ENCODE measurements around the gene SLC52A3. TPM values are rescaled to one million over a fixed set of nuclear protein-coding genes. Genes with fewer than 3 reads are reported as not detected.

SLC52A3 gene
- total and polyA plus RNA-seq, 9 of the 15 experiments (the other 6 are each of a cell fraction or from before 2014, with no cell fraction given): 0.06 to 0.60 (median 0.11) TPM

DNA sequence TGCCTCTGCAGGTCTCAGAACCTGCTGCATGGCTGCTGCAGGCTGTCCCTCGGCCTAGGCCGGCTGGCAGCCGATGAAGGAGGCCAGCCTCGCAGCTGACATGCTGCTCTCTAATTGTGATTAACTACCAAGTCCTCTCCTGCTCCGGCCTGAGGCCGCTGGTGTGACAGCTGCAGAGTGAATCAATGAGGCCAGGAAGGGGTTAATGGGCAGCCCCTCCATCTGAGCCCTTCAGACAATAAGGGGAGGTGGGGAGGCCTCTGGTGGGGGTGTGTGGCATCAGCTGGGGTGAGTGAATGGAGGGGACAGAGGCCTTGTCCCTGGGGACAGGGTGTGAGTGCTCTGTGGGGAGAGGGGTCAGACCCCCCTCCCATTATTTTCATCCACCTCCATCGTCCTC, 34.4 kb downstream of the SLC52A3 start:
- no peak overlapping the region for H3K4me3 ChIP-seq
- ChIA-PET CTCF (ENCODE audit: low intra/inter-chr PET ratio) (no interaction called here), POLR2A (no interaction called here)
- 46% methylated on average over 7 of the region's 7 CpGs for WGBS (ENCODE audit: insufficient coverage, low coverage, missing lambda C conversion rate)
- H3K36me3 ChIP-seq (ENCODE audit: control insufficient read depth, insufficient read depth, low read length): no peaks in the 10 kb centered on the region
- H4K20me1 ChIP-seq (replicated peaks; ENCODE audit: control insufficient read depth, insufficient read depth, low read length): no peaks in the 10 kb centered on the region
- no peak for FAIRE-seq
- in situ Hi-C loops (cut with MboI): no loop called here
- no peak overlapping the region for H3K4me2 ChIP-seq (ENCODE audit: insufficient read depth, low read length)
- no TSS peak for BruUV-seq (replicated peaks)
- no peak for ATAC-seq
- H3K9me3 ChIP-seq (replicated peaks; ENCODE audit: control insufficient read depth, insufficient read depth, low read depth, low read length): no peaks in the 10 kb centered on the region
- H3K27ac ChIP-seq (ENCODE audit: extremely low read depth, low read depth, low read length): no peak overlapping the region
- peak overlapping the region in 1 of 2 experiments; percentile 68; a peak in 2 of 4 replicates for H3K9ac ChIP-seq (ENCODE audit: insufficient read depth in 1 of 2, low read depth in 2 of 2, low read length in 2 of 2)
- no peaks in the 10 kb centered on the region for H3K27me3 ChIP-seq (ENCODE audit: control insufficient read depth in 2 of 2, insufficient read depth in 2 of 2, low read length in 2 of 2)
- TF ChIP-seq RBM34 (IDR thresholded peaks at IDR 0.05; ENCODE audit: borderline replicate concordance, insufficient read depth, low read length): no peak
- TF ChIP-seq KLF6 (CRISPR knock-in tag; IDR thresholded peaks at IDR 0.05; ENCODE audit: borderline replicate concordance): no peak
- no peak for TF ChIP-seq MCM5 (IDR thresholded peaks at IDR 0.05; ENCODE audit: low read depth)
- TF ChIP-seq TCF3 (CRISPR knock-in tag; IDR thresholded peaks at IDR 0.05): no peak
- no peak for TF ChIP-seq PRPF4 (IDR thresholded peaks at IDR 0.05; ENCODE audit: insufficient read depth, low read depth, low read length, poor library complexity, severe bottlenecking)
- no peak for TF ChIP-seq FOSL1 (tag; conservative IDR thresholded peaks at IDR 0.05)
- TF ChIP-seq BCOR (IDR thresholded peaks at IDR 0.05): no peak
- TF ChIP-seq, protein P1, sequence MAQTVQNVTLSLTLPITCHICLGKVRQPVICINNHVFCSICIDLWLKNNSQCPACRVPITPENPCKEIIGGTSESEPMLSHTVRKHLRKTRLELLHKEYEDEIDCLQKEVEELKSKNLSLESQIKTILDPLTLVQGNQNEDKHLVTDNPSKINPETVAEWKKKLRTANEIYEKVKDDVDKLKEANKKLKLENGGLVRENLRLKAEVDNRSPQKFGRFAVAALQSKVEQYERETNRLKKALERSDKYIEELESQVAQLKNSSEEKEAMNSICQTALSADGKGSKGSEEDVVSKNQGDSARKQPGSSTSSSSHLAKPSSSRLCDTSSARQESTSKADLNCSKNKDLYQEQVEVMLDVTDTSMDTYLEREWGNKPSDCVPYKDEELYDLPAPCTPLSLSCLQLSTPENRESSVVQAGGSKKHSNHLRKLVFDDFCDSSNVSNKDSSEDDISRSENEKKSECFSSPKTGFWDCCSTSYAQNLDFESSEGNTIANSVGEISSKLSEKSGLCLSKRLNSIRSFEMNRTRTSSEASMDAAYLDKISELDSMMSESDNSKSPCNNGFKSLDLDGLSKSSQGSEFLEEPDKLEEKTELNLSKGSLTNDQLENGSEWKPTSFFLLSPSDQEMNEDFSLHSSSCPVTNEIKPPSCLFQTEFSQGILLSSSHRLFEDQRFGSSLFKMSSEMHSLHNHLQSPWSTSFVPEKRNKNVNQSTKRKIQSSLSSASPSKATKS (CRISPR knock-in tag; IDR thresholded peaks at IDR 0.05): no peak
- TF ChIP-seq, protein P2, sequence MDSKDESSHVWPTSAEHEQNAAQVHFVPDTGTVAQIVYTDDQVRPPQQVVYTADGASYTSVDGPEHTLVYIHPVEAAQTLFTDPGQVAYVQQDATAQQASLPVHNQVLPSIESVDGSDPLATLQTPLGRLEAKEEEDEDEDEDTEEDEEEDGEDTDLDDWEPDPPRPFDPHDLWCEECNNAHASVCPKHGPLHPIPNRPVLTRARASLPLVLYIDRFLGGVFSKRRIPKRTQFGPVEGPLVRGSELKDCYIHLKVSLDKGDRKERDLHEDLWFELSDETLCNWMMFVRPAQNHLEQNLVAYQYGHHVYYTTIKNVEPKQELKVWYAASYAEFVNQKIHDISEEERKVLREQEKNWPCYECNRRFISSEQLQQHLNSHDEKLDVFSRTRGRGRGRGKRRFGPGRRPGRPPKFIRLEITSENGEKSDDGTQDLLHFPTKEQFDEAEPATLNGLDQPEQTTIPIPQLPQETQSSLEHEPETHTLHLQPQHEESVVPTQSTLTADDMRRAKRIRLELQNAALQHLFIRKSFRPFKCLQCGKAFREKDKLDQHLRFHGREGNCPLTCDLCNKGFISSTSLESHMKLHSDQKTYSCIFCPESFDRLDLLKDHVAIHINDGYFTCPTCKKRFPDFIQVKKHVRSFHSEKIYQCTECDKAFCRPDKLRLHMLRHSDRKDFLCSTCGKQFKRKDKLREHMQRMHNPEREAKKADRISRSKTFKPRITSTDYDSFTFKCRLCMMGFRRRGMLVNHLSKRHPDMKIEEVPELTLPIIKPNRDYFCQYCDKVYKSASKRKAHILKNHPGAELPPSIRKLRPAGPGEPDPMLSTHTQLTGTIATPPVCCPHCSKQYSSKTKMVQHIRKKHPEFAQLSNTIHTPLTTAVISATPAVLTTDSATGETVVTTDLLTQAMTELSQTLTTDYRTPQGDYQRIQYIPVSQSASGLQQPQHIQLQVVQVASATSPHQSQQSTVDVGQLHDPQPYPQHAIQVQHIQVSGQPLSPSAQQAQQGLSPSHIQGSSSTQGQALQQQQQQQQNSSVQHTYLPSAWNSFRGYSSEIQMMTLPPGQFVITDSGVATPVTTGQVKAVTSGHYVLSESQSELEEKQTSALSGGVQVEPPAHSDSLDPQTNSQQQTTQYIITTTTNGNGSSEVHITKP (IDR thresholded peaks at IDR 0.05; ENCODE audit: partially characterized antibody): no peak
- TF ChIP-seq, protein P3, sequence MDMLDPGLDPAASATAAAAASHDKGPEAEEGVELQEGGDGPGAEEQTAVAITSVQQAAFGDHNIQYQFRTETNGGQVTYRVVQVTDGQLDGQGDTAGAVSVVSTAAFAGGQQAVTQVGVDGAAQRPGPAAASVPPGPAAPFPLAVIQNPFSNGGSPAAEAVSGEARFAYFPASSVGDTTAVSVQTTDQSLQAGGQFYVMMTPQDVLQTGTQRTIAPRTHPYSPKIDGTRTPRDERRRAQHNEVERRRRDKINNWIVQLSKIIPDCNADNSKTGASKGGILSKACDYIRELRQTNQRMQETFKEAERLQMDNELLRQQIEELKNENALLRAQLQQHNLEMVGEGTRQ (CRISPR knock-in tag; IDR thresholded peaks at IDR 0.05): no peak
- H2AFZ ChIP-seq (ENCODE audit: low read depth, low read length): no peak overlapping the region
- no peaks in the 10 kb centered on the region for H3K9me1 ChIP-seq (ENCODE audit: control insufficient read depth, insufficient read depth, low read length)
- H3K79me2 ChIP-seq (ENCODE audit: control insufficient read depth, insufficient read depth, low read length): no peaks in the 10 kb centered on the region
- H3K4me1 ChIP-seq (replicated peaks in 1 of 2; ENCODE audit: control insufficient read depth in 2 of 2, insufficient read depth in 2 of 2, low read length in 2 of 2): peaks cover 0 to 2% of the 10 kb centered on the region in 2 experiments; a peak in 3 of 5 replicates
- DNase-seq (ENCODE audit: extremely low read depth in 1 of 4, low spot score in 3 of 4): no peak
- intact Hi-C loops (cut with micrococcal nuclease): no loop called here

Measured in K562 (cell line).